HG02884 (cell line): Measurements from ENCODE around the gene MARVELD1.

Experiments
- ATAC-seq: cut with Tn5 transposase; IDR thresholded peaks from one replicate; pipeline ENCODE4 v1.9.1; 2021; ENCODE audit warnings: mild to moderate bottlenecking, moderate library complexity; ENCODE audit not compliant: unreplicated experiment

MARVELD1 gene

GRCh38 chr10:97752956-97753355 is 39.4 kb downstream of the MARVELD1 start:
- ATAC-seq = no peak

GRCh38 chr10:97754726-97755125 is 41.2 kb downstream of the MARVELD1 start:
- ATAC-seq = no peak

GRCh38 chr10:97755718-97756117 is 42.2 kb downstream of the MARVELD1 start:
- no peak for ATAC-seq

DNA sequence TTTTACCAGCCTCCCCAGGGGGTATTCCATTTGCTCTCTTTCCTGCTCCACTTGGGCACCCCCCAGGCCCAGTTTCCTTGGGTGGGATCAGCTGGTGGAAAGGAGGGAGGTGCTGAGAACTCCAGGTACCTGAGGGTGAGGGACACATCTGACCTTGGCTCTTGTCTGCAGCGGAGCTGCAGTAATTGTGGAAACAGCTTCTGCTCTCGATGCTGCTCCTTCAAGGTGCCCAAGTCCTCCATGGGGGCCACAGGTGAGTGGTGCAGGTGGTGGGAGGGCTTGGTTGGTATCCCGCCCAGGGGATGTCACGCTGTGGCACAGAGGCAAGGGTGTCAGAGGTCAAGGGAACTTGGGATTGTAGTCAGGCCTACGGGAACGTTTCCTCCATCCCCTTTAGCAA is 43.9 kb downstream of the MARVELD1 start:
- ATAC-seq = no peak

DNA sequence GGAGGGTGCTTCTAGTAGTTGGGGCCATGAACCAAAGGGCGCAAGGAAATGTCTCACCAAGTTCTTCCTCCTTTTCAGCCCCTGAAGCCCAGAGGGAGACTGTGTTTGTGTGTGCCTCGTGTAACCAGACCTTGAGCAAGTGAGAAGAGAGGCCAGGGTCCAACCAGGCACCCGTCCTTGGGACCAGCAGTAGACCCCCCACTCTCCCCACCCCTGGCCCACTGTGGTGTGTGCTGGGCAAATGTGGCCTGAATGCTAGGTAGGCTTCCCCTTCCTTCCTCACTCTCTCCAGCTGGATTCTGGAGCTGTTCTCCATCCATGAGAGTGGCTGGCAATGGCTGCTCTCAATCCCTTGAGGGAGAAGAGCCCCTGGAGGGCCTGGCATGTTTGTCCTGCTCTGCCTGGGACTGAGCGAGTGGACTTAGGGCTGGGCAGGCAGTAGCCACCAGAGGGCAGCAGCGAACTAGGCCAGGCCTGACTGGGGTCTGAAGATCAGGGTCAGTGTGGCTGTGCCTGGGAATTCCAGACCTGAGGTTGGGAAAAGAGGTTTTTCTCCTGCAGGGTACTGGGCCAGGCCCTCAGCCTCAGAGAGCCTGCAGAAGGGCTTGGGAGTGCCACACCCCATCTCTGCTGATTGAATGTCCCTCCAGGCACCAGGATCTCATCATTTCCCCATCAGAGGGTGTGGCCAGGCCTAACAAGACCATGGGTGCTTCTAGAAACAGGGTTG is 45.8 kb downstream of the MARVELD1 start:
- ATAC-seq = no peak

DNA sequence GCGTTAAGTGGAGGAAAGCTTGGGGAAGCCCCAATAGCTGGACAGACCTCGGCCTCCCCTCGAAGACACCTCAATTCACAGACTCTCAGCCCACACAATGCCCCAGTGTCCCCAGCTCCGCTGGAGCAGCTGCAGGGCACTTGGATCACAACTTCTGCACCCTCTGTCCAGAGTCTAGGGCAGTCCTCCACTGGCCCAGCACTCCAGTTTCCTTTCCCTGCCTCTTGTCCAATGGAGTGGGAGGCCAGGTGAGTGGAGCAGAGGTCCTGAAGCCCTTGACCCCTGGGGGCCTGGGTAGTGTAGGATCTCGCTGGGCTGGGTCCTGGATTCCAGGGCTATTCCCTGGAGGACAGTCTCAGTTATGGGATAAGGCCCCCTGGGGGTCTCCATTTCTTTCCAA is 46.4 kb downstream of the MARVELD1 start:
- no peak for ATAC-seq

DNA sequence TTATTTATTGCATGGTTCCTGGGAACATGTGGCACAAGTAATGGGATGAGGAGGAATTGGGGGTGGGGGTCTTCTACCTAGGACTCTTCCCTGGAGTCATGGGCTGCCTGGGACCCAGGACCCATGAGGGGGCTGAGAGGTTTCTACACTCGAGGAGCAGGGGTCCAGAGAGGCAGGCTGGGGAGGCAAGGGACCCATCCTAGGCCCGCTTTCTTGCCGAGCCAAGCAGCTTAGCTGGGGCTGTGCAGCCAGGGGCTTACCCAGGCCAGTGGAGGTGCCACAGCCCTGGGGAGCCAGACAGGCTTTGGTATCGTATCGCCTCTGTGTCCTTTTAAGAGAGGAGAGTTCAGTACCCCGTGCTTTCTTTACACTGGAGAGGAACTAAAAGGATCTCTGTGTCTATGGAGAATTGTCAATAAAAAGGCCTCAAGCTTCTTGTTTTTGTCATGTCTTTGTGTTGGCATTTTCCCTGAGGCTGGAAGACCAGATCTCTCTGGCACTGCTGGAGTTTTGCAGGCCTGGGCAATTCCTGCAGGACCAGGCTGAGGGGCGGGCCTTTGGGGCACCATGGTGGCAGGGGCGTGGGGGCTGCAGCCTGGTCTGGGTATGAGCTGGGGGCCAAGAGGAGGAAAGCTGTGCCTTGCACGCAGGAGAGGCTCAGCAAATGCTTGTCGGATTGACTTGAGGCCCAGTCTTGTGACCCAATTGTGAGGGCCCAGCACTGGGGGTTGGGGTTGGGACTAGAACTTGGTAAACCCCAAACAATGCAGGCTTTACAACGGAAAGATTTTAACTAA is 47.1 kb downstream of the MARVELD1 start:
- ATAC-seq = no peak

- ATAC-seq = no peak
Measured at GRCh38 chr10:97761331-97761865, 47.9 kb downstream of the MARVELD1 start.

- ATAC-seq = no peak
Measured at GRCh38 chr10:97762056-97762455, 48.5 kb downstream of the MARVELD1 start.

GRCh38 chr10:97762816-97763215 is 49.3 kb downstream of the MARVELD1 start:
- no peak for ATAC-seq

DNA sequence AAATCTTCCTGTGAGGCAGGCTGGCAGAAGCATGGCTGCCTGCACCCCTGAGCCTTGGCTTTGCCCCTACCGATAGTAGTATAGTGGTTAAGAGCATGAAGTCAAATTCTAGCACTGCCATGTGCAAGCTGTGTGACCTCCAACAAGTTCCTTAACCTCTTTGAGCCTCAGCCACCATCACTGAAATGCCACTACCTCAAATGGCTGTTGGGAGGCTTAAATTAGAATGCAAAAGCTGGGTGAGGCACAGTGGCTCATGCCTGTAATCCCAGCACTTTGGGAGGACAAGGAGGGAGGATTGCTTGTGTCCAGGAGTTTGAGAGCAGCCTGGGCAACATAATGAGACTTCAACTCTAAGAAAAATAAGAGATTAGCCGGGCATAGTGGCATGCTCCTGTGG is 49.9 kb downstream of the MARVELD1 start:
- ATAC-seq = no peak

GRCh38 chr10:97763947-97764346 is 50.4 kb downstream of the MARVELD1 start:
- no peak for ATAC-seq

- ATAC-seq = no peak
Measured at GRCh38 chr10:97764519-97764931, 51.0 kb downstream of the MARVELD1 start.

DNA sequence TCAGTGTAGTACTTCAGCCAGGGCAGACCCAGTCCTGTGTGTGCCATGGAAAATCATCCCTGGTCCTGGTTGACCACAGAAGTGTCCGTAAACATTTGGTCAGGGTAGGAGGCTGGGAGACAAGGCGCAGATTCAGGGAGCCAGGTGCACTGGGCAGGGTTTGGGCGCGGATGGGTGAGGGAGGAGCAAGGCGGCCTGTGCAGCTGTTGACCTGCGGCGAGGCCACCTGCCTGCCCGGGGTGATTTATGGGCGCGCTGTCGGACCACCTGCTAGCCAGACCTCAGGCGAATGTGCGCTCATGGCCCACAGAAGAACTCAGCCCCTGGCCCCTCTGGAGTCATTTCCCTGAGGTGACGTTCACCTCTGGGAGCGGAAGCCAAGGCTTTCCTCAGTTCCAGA is 51.7 kb downstream of the MARVELD1 start:
- no peak for ATAC-seq

- ATAC-seq = no peak
Measured at GRCh38 chr10:97766106-97766810, 52.7 kb downstream of the MARVELD1 start.

- ATAC-seq = no peak
Measured at GRCh38 chr10:97766996-97767924, 53.7 kb downstream of the MARVELD1 start.
